ENCODE data around the gene TALDO1.

The TALDO1 gene

GRCh38 chr11:776263-776560 lies 28.9 kb downstream of the TALDO1 start:
- Histone ChIP-seq H3K9me3 (ENCODE audit: control insufficient read depth, insufficient read depth, low read length) (no peaks in the 10 kb centered on the region), H3K9ac (ENCODE audit: low read depth, low read length) (peak overlapping the region; percentile 86), H3K36me3 (ENCODE audit: insufficient read depth, low read length) (peaks cover 4% of the 10 kb centered on the region), H3K4me1 (ENCODE audit: insufficient read depth, low read length) (peaks cover 5% of the 10 kb centered on the region; the same call in 1 of the 2 replicates)

- Histone ChIP-seq H3K4me1 (ENCODE audit: insufficient read depth, low read length) (peaks cover 5% of the 10 kb centered on the region; the same call in 1 of the 2 replicates), H3K9ac (ENCODE audit: low read depth, low read length) (peak overlapping the region; percentile 86), H3K9me3 (ENCODE audit: control insufficient read depth, insufficient read depth, low read length) (no peaks in the 10 kb centered on the region), H3K36me3 (ENCODE audit: insufficient read depth, low read length) (peaks cover 2% of the 10 kb centered on the region)
These were observed 29.5 kb downstream of the TALDO1 start for GRCh38 chr11:776561-777287.

- no peaks in the 10 kb centered on the region for H3K9me3 ChIP-seq (ENCODE audit: control insufficient read depth, insufficient read depth, low read length)
- H3K36me3 ChIP-seq (ENCODE audit: insufficient read depth, low read length), result no peaks in the 10 kb centered on the region; the same call in 1 of the 2 replicates
- H3K4me1 ChIP-seq (ENCODE audit: insufficient read depth, low read length), result peaks cover 7% of the 10 kb centered on the region; the same call in 1 of the 2 replicates
- H3K9ac ChIP-seq (ENCODE audit: low read depth, low read length), result peak within 1 kb of the TSS; percentile 86
These were observed 30.3 kb downstream of the TALDO1 start, which contains the start of gene GATD1 for GRCh38 chr11:777288-778255. TSS of gene GATD1 (minus strand) at chr11:777487. CDS start at chr11:777462, 25 bp downstream.

- Histone ChIP-seq H3K4me1 (ENCODE audit: insufficient read depth, low read length) (peaks cover 7% of the 10 kb centered on the region; the same call in 1 of the 2 replicates), H3K36me3 (ENCODE audit: insufficient read depth, low read length) (no peaks in the 10 kb centered on the region), H3K9me3 (ENCODE audit: control insufficient read depth, insufficient read depth, low read length) (no peaks in the 10 kb centered on the region), H3K9ac (ENCODE audit: low read depth, low read length) (no peak overlapping the region)
These were observed 32.0 kb downstream of the TALDO1 start for GRCh38 chr11:778976-779954.

- no peaks in the 10 kb centered on the region for H3K9me3 ChIP-seq (ENCODE audit: control insufficient read depth, insufficient read depth, low read length)
- no peak overlapping the region for H3K9ac ChIP-seq (ENCODE audit: low read depth, low read length)
- no peaks in the 10 kb centered on the region for H3K36me3 ChIP-seq (ENCODE audit: insufficient read depth, low read length)
- peaks cover 7% of the 10 kb centered on the region; the same call in 1 of the 2 replicates for H3K4me1 ChIP-seq (ENCODE audit: insufficient read depth, low read length)
These were observed 32.8 kb downstream of the TALDO1 start for GRCh38 chr11:779955-780532.

GRCh38 chr11:782264-783174 lies 35.3 kb downstream of the TALDO1 start:
- Histone ChIP-seq H3K9me3 (ENCODE audit: control insufficient read depth, insufficient read depth, low read length) (no peaks in the 10 kb centered on the region), H3K36me3 (ENCODE audit: insufficient read depth, low read length) (no peaks in the 10 kb centered on the region), H3K9ac (ENCODE audit: low read depth, low read length) (no peak overlapping the region)

GRCh38 chr11:783581-784015 lies 36.3 kb downstream of the TALDO1 start:
- Histone ChIP-seq H3K9ac (ENCODE audit: low read depth, low read length) (no peak overlapping the region), H3K36me3 (ENCODE audit: insufficient read depth, low read length) (no peaks in the 10 kb centered on the region), H3K9me3 (ENCODE audit: control insufficient read depth, insufficient read depth, low read length) (no peaks in the 10 kb centered on the region), H3K4me1 (ENCODE audit: insufficient read depth, low read length) (peaks cover 2% of the 10 kb centered on the region; the same call in 1 of the 2 replicates)

More at GRCh38 chr11:782264-783174, 35.3 kb downstream of the TALDO1 start:
- H3K4me1 ChIP-seq (ENCODE audit: insufficient read depth, low read length), result peaks cover 2% of the 10 kb centered on the region; the same call in 1 of the 2 replicates

DNA sequence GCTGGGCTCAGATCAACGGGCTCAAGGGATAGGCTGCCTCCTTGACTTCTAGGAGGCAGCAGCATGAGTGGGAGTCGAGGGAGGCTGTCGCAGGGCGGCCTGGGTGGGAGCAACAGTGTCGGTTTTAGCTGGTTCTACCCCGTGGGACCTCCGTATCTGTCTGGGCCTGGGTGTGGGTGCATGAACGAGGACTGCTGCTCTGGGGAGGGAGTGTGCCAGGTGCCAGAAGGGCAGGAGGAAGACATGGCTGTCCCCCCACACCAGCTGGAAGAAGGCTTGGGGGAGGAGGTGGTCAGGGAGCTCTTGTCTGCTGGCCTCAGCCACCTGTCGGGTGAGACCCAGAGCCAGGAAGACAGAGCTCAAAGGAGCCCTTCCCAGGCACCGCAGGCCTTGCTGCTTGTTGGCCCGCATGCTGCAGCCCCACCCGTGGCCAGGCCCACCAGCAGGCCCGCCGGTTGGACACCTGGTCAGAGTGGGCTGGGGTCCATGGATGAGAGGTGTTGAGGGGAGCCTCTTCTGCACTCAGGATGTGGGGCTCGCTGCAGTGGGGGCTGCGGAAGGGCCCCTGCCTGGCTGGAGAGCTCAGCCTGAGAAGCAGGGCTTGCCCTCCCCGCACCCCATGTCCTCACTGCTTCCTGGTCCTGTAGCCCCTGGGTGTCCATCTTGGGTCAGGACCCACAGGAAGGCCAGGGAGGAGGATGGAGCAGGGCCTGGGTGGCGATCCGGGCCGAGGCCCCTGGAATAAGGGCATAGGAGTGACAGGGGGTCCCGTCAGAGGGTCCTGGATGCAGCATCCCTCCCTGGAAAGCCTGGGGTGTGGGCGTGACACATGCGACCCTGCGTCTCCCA lies 39.2 kb downstream of the TALDO1 start:
- H3K4me1 ChIP-seq (ENCODE audit: insufficient read depth, low read length), result peaks cover 9% of the 10 kb centered on the region; the same call in 1 of the 2 replicates
- H3K9me3 ChIP-seq (ENCODE audit: control insufficient read depth, insufficient read depth, low read length), result no peaks in the 10 kb centered on the region
- no peaks in the 10 kb centered on the region for H3K36me3 ChIP-seq (ENCODE audit: insufficient read depth, low read length)
- no peak overlapping the region for H3K9ac ChIP-seq (ENCODE audit: low read depth, low read length)

DNA sequence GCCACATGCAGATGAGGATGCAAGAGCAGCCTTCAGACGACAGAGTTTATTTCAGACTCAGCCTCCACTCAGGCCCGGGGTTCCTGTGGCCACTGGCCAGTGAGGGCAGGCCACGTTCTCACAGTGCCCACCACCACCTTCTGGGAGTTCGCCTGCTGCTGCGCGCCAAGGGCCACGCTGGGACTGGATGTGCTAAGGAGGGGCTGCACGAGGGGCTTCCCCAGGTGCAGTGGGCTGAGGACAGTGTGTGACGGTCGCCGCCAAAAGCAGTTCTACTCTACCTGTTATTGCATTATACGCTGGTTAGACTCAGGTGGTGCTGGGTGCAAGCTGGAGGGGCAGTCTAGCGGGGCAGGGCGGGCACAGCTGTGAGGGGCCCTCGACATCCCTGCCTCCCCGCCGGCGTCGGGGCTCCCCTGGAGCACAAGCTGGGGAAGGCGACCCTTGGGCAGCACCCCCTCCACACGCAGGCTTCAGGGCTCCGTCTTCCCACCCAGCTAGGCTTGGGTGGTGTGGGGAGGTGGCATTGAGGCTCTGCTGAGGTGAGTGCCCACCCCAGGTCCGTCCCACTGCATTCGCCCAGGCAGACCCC lies 39.9 kb downstream of the TALDO1 start:
- no peaks in the 10 kb centered on the region for H3K9me3 ChIP-seq (ENCODE audit: control insufficient read depth, insufficient read depth, low read length)
- H3K4me1 ChIP-seq (ENCODE audit: insufficient read depth, low read length), result peaks cover 7% of the 10 kb centered on the region; the same call in 1 of the 2 replicates
- no peak overlapping the region for H3K9ac ChIP-seq (ENCODE audit: low read depth, low read length)
- no peaks in the 10 kb centered on the region for H3K36me3 ChIP-seq (ENCODE audit: insufficient read depth, low read length)

- no peak overlapping the region for H3K9ac ChIP-seq (ENCODE audit: low read depth, low read length)
These were observed 40.9 kb downstream of the TALDO1 start for GRCh38 chr11:788009-788640.

More at GRCh38 chr11:788009-788640, 40.9 kb downstream of the TALDO1 start:
- H3K36me3 ChIP-seq (ENCODE audit: insufficient read depth, low read length), result no peaks in the 10 kb centered on the region
- peaks cover 7% of the 10 kb centered on the region; the same call in 1 of the 2 replicates for H3K4me1 ChIP-seq (ENCODE audit: insufficient read depth, low read length)
- H3K9me3 ChIP-seq (ENCODE audit: control insufficient read depth, insufficient read depth, low read length), result no peaks in the 10 kb centered on the region

Measured in ES-I3 (cell line).